T-helper 1 cell treated with Interleukin-12 subunit alpha and Interleukin-12 subunit beta and Interleukin-4 antibody, amounts not matched to agents 30 ng/mL and 1 ng/mL, for 36 hours (primary cell): ENCODE results near the gene SNCG. TPM values are rescaled to one million over a fixed set of nuclear protein-coding genes. Genes with fewer than 3 reads are reported as not detected.

ENCODE experiments used
- total RNA-seq: library from RNA; stranded (reverse); gene quantifications from 2 replicates; pipeline ENCODE4 v1.2.3, GENCODE V29; 2022

The SNCG gene
- total RNA-seq, 1 donor from 2014 or later = 0.29 TPM

Other genes starting within 250 kb of the SNCG start
- 8.9 and 9.0 TPM in 2 replicates for gene BMPR1A, start 202.0 kb upstream of the SNCG start, total RNA-seq
- gene MMRN2, start 984 bp upstream of the SNCG start, total RNA-seq = not detected in 2 replicates
- not detected in 2 replicates for gene ADIRF, start 9.9 kb downstream of the SNCG start, total RNA-seq
- gene FAM25A, start 61.7 kb downstream of the SNCG start, total RNA-seq = not detected in 2 replicates
- gene GLUD1, start 136.2 kb downstream of the SNCG start, total RNA-seq = 108 and 110 TPM in 2 replicates
- gene SHLD2, start 136.6 kb downstream of the SNCG start, total RNA-seq = 34.7 and 35.2 TPM in 2 replicates